ENCODE measurements around the gene GOLGB1.

The GOLGB1 gene

DNA sequence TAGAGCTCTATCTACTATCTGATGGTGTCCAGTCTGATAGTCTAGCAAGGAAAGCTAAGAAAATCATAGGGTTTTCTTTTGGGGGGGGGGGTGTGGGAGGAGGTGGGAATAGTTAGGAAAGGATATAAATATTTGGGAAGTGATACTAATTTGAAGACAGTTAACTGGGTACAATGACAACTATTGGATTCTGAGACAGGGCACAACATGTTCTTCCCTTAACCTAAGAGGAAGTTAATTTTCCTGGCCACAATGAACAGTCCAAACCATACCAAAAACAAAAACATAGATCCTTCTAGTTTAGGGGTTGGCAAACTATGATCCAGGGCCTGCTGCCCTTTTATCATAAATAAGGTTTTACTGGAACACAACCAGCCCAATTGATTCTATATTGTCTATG is 78.9 kb downstream of the GOLGB1 start (continued):
- TF ChIP-seq, protein P1, sequence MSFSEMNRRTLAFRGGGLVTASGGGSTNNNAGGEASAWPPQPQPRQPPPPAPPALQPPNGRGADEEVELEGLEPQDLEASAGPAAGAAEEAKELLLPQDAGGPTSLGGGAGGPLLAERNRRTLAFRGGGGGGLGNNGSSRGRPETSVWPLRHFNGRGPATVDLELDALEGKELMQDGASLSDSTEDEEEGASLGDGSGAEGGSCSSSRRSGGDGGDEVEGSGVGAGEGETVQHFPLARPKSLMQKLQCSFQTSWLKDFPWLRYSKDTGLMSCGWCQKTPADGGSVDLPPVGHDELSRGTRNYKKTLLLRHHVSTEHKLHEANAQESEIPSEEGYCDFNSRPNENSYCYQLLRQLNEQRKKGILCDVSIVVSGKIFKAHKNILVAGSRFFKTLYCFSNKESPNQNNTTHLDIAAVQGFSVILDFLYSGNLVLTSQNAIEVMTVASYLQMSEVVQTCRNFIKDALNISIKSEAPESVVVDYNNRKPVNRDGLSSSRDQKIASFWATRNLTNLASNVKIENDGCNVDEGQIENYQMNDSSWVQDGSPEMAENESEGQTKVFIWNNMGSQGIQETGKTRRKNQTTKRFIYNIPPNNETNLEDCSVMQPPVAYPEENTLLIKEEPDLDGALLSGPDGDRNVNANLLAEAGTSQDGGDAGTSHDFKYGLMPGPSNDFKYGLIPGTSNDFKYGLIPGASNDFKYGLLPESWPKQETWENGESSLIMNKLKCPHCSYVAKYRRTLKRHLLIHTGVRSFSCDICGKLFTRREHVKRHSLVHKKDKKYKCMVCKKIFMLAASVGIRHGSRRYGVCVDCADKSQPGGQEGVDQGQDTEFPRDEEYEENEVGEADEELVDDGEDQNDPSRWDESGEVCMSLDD (tag by site-specific recombination; IDR thresholded peaks at IDR 0.05): no peak
- TF ChIP-seq ZNF404 (tag by site-specific recombination; IDR thresholded peaks at IDR 0.05): no peak
- TF ChIP-seq YY2 (tag by site-specific recombination; IDR thresholded peaks at IDR 0.05): no peak

DNA sequence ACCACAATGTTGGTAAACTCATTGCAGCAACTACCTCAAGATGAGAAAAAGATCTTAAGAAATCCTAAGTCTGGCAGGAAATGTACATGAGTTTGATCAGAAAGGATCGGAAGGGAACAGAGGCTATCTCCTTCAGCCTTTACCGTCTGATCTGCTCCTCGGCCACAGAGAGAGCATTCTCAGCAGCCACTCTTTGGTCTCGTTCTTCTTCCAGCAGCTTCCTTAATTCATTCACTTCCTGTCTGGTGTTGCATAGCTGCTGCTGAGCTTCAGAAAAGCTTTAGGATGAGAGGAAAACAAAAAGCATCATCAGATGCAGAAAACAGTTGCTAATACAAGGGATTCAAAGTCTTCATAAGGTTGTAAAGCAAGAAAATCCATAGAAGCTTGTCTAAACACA is 82.2 kb downstream of the GOLGB1 start:
- peaks cover 8 to 93% of the 10 kb centered on the region in 2 experiments for H3K36me3 ChIP-seq (ENCODE audit: control insufficient read depth in 2 of 2, insufficient read depth in 1 of 2, low read length in 2 of 2)
- CTCF ChIA-PET: interaction anchor here (0.7 kb wide), 1 partner anchor 121 kb away, joined by 6 read pairs; no protein-coding TSS in a partner anchor

DNA sequence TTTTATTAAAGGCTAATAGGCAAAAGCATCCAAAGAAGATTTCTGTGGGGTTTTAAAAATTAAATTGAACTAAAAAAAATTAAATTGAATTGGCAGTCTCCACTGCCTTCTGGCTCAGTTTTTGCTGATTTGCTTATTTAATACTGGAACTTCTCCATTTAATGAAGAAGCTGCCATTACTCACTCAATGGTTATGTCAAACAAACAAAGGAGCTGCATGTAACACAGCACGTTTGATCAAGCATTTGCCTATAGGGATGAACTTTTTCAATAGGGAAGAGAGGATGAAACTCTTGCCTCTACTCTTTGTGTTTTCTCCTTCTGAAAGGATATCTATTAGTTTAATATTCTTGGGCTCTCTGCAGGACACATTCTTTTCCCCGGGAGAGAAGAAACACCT is 84.1 kb downstream of the GOLGB1 start:
- ChIA-PET CTCF (no interaction called here), POLR2A (no interaction called here)
- Histone ChIP-seq H3K4me1 (ENCODE audit: control insufficient read depth, insufficient read depth, low read length) (no peaks in the 10 kb centered on the region), H3K36me3 (ENCODE audit: control insufficient read depth in 2 of 2, insufficient read depth in 1 of 2, low read length in 2 of 2) (peaks cover 4 to 85% of the 10 kb centered on the region in 2 experiments), H3K9me3 (ENCODE audit: control insufficient read depth, insufficient read depth, low read depth, low read length) (no peaks in the 10 kb centered on the region), H3K27ac (ENCODE audit: extremely low read depth, low read depth, low read length) (no peak overlapping the region), H3K4me3 (ENCODE audit: low read depth, low read length) (no peak overlapping the region)
- TF ChIP-seq SP2 (tag by site-specific recombination; IDR thresholded peaks at IDR 0.05): no peak
- no peak for TF ChIP-seq ZNF623 (tag by site-specific recombination; IDR thresholded peaks at IDR 0.05)
- TF ChIP-seq YY1 (tag by site-specific recombination; IDR thresholded peaks at IDR 0.05): no peak
- no peak for TF ChIP-seq ZIC2 (tag by site-specific recombination; IDR thresholded peaks at IDR 0.05)
- no peak for TF ChIP-seq ZFP41 (tag by site-specific recombination; IDR thresholded peaks at IDR 0.05; ENCODE audit: borderline replicate concordance)
- TF ChIP-seq ZNF391 (tag by site-specific recombination; IDR thresholded peaks at IDR 0.05; ENCODE audit: borderline replicate concordance, low read depth): no peak
- no peak for TF ChIP-seq BCL11B (tag by site-specific recombination; IDR thresholded peaks at IDR 0.05; ENCODE audit: low read depth)
- no peak for TF ChIP-seq EGR2 (tag by site-specific recombination; IDR thresholded peaks at IDR 0.05; ENCODE audit: low read depth)
- no peak for TF ChIP-seq IKZF3 (tag by site-specific recombination; IDR thresholded peaks at IDR 0.05)
- no peak for TF ChIP-seq ZNF629 (tag by site-specific recombination; IDR thresholded peaks at IDR 0.05)
- no peak for TF ChIP-seq ZNF837 (tag by site-specific recombination; IDR thresholded peaks at IDR 0.05)
- no peak for TF ChIP-seq ZNF426 (tag by site-specific recombination; IDR thresholded peaks at IDR 0.05)
- TF ChIP-seq ZNF561 (tag by site-specific recombination; IDR thresholded peaks at IDR 0.05; ENCODE audit: borderline replicate concordance): no peak
- TF ChIP-seq ZNF624 (tag by site-specific recombination; IDR thresholded peaks at IDR 0.05): no peak
- no peak for TF ChIP-seq ZNF350 (tag by site-specific recombination; IDR thresholded peaks at IDR 0.05)
- TF ChIP-seq ZNF530 (tag by site-specific recombination; IDR thresholded peaks at IDR 0.05; ENCODE audit: low read depth): no peak
- TF ChIP-seq, protein P2, sequence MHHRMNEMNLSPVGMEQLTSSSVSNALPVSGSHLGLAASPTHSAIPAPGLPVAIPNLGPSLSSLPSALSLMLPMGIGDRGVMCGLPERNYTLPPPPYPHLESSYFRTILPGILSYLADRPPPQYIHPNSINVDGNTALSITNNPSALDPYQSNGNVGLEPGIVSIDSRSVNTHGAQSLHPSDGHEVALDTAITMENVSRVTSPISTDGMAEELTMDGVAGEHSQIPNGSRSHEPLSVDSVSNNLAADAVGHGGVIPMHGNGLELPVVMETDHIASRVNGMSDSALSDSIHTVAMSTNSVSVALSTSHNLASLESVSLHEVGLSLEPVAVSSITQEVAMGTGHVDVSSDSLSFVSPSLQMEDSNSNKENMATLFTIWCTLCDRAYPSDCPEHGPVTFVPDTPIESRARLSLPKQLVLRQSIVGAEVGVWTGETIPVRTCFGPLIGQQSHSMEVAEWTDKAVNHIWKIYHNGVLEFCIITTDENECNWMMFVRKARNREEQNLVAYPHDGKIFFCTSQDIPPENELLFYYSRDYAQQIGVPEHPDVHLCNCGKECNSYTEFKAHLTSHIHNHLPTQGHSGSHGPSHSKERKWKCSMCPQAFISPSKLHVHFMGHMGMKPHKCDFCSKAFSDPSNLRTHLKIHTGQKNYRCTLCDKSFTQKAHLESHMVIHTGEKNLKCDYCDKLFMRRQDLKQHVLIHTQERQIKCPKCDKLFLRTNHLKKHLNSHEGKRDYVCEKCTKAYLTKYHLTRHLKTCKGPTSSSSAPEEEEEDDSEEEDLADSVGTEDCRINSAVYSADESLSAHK (tag by site-specific recombination; IDR thresholded peaks at IDR 0.05): no peak
- no peak for TF ChIP-seq ZNF600 (tag by site-specific recombination; IDR thresholded peaks at IDR 0.05)
- TF ChIP-seq, protein P3, sequence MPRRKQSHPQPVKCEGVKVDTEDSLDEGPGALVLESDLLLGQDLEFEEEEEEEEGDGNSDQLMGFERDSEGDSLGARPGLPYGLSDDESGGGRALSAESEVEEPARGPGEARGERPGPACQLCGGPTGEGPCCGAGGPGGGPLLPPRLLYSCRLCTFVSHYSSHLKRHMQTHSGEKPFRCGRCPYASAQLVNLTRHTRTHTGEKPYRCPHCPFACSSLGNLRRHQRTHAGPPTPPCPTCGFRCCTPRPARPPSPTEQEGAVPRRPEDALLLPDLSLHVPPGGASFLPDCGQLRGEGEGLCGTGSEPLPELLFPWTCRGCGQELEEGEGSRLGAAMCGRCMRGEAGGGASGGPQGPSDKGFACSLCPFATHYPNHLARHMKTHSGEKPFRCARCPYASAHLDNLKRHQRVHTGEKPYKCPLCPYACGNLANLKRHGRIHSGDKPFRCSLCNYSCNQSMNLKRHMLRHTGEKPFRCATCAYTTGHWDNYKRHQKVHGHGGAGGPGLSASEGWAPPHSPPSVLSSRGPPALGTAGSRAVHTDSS (tag by site-specific recombination; IDR thresholded peaks at IDR 0.05): no peak

More for the DNA sequence above, 82.2 kb downstream of the GOLGB1 start:
- no peaks in the 10 kb centered on the region for H3K4me1 ChIP-seq (ENCODE audit: control insufficient read depth, insufficient read depth, low read length)
- TF ChIP-seq SETDB1 (IDR thresholded peaks at IDR 0.05; ENCODE audit: insufficient read length, low read length): no peak
- TF ChIP-seq, protein P4, sequence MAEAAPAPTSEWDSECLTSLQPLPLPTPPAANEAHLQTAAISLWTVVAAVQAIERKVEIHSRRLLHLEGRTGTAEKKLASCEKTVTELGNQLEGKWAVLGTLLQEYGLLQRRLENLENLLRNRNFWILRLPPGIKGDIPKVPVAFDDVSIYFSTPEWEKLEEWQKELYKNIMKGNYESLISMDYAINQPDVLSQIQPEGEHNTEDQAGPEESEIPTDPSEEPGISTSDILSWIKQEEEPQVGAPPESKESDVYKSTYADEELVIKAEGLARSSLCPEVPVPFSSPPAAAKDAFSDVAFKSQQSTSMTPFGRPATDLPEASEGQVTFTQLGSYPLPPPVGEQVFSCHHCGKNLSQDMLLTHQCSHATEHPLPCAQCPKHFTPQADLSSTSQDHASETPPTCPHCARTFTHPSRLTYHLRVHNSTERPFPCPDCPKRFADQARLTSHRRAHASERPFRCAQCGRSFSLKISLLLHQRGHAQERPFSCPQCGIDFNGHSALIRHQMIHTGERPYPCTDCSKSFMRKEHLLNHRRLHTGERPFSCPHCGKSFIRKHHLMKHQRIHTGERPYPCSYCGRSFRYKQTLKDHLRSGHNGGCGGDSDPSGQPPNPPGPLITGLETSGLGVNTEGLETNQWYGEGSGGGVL (tag by site-specific recombination; IDR thresholded peaks at IDR 0.05): no peak
- H3K9me3 ChIP-seq (ENCODE audit: control insufficient read depth, insufficient read depth, low read depth, low read length): no peaks in the 10 kb centered on the region
- no peak overlapping the region for H3K4me3 ChIP-seq (ENCODE audit: low read depth, low read length)
- POLR2A ChIA-PET: no interaction called here
- no peak overlapping the region for H3K27ac ChIP-seq (ENCODE audit: extremely low read depth, low read depth, low read length)

Measured in HEK293 (cell line).